ENCODE data around the gene NAALADL1.

DNA sequence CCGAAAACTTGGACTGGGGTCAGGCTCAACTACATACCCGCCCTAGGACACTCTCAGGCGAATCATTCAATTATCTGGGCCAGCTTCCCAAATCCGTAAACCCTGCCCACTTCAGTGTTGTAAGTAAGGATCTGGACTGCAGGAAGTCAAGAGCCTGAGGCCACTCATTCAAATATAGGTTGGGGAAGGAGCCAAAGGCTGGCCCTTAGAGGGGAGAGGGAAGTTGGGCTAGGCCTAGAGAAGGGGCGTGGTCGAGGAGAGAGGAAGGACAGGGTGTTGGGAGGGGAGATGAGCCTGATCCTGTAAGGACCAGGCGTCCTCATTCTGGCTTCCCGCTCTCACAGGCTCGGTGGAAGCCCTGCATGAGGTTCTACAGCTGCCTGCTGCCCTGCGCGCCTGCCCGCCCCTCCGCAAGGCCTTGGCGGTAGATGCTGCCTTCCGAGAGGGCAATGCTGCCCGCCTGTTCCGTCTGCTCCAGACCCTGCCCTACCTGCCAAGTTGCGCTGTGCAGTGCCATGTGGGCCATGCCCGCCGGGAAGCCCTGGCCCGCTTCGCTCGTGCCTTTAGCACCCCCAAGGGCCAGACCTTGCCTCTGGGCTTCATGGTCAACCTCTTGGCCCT, 14.4 kb downstream of the NAALADL1 start:
- no peak for TF ChIP-seq POLR2A (IDR thresholded peaks at IDR 0.05)
- TF ChIP-seq, protein P1, sequence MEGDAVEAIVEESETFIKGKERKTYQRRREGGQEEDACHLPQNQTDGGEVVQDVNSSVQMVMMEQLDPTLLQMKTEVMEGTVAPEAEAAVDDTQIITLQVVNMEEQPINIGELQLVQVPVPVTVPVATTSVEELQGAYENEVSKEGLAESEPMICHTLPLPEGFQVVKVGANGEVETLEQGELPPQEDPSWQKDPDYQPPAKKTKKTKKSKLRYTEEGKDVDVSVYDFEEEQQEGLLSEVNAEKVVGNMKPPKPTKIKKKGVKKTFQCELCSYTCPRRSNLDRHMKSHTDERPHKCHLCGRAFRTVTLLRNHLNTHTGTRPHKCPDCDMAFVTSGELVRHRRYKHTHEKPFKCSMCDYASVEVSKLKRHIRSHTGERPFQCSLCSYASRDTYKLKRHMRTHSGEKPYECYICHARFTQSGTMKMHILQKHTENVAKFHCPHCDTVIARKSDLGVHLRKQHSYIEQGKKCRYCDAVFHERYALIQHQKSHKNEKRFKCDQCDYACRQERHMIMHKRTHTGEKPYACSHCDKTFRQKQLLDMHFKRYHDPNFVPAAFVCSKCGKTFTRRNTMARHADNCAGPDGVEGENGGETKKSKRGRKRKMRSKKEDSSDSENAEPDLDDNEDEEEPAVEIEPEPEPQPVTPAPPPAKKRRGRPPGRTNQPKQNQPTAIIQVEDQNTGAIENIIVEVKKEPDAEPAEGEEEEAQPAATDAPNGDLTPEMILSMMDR (IDR thresholded peaks at IDR 0.05) = no peak
